Spinal cord (tissue), 10 donors: Measurements from ENCODE around the gene MAP2K3. TPM values are rescaled to one million over a fixed set of nuclear protein-coding genes. Genes with fewer than 3 reads are reported as not detected.

Experiments
- DNase-seq, 6 donors: peaks; one replicate each; pipeline versions ENCODE4 v3.0.0 to v3.0.0-alpha.2; 2013 to 2015; ENCODE audit warnings: low spot score in 6 of 6, low read depth in 4 of 6
- H3K27ac ChIP-seq: one replicate; pipeline ENCODE4 v1.5.1; 2013; ENCODE audit warnings: low read depth, low read length, control low read depth
- H3K27me3 ChIP-seq: one replicate; pipeline ENCODE4 v1.6.1; 2013; ENCODE audit warnings: low read length; ENCODE audit not compliant: control insufficient read depth, insufficient read depth
- H3K36me3 ChIP-seq: one replicate; pipeline ENCODE4 v1.6.1; 2013; ENCODE audit warnings: low read length; ENCODE audit not compliant: control insufficient read depth, insufficient read depth
- H3K4me1 ChIP-seq: one replicate; pipeline ENCODE4 v1.6.1; 2013; ENCODE audit warnings: low read length; ENCODE audit not compliant: control insufficient read depth, insufficient read depth
- H3K4me3 ChIP-seq: one replicate; pipeline ENCODE4 v1.5.1; 2013; ENCODE audit warnings: low read depth, low read length, control low read depth
- H3K9me3 ChIP-seq: one replicate; pipeline ENCODE4 v1.6.1; 2013; ENCODE audit warnings: low read length; ENCODE audit not compliant: control insufficient read depth, insufficient read depth
- WGBS: methylation state at CpG from one replicate; pipeline ENCODE4 v1.1.5; 2013; ENCODE audit warnings: missing lambda C conversion rate; ENCODE audit not compliant: insufficient coverage; 5-methylcytosine and 5-hydroxymethylcytosine counted together
- polyA plus RNA-seq, 2 donors: library from polyadenylated mRNA; unstranded; fragments of 120-200 nt; gene quantifications; one replicate each; pipeline ENCODE4 v1.2.1, GENCODE V29; 2013; ENCODE audit not compliant: insufficient read length in 2 of 2
- total RNA-seq, 2 donors: library from RNA; depleted of rRNA in 1 of 2; stranded (reverse); fragments of 120-200 nt in 1 of 2; fragments of >200 nt in 1 of 2; gene quantifications; one replicate each; pipeline versions ENCODE4 v1.2.3 to v1.2.4, GENCODE V29; 2013 to 2014
- donor health status: healthy.

The MAP2K3 gene
- total and polyA plus RNA-seq, 4 donors, result 10.6 to 24.7 (median 16.7) TPM

DNA sequence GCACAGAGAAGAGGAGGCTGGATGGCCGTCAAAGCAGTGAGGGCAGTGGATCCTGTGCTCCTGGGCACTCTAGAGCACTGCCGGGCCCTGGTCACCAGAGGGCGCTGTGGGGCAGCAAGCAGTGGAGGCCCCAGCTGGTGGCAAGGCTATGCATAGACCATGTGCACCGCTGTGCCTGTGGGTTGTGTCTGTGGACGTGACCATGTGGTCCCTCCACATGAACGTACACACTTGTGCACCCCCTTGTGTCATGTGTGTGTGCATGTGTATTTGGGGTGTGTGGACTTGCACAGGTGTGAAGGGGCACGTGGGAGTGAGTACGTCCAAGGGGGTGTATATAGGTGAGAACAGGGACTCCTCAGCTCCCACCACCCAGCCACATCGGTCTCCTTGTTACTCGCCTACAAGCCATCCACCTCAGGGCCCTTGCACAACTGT is 4.4 kb upstream of the MAP2K3 start:
- Histone ChIP-seq H3K36me3 (no peaks in the 10 kb centered on the region), H3K9me3 (no peaks in the 10 kb centered on the region), H3K4me3 (no peak overlapping the region), H3K4me1 (peaks cover 23% of the 10 kb centered on the region), H3K27ac (no peak overlapping the region), H3K27me3 (no peaks in the 10 kb centered on the region)
- 4% methylated on average over 2 of the region's 10 CpGs for WGBS
- peak in 2 of 6 donors; percentile 77 to 84 for DNase-seq

- no peak for DNase-seq
- Histone ChIP-seq H3K27me3 (no peaks in the 10 kb centered on the region), H3K9me3 (no peaks in the 10 kb centered on the region), H3K4me1 (peaks cover 33% of the 10 kb centered on the region), H3K36me3 (no peaks in the 10 kb centered on the region), H3K4me3 (no peak overlapping the region), H3K27ac (no peak overlapping the region)
- WGBS, result 83% methylated on average over 2 of the region's 5 CpGs
Measured at GRCh38 chr17:21282231-21282630, 2.3 kb upstream of the MAP2K3 start.

DNA sequence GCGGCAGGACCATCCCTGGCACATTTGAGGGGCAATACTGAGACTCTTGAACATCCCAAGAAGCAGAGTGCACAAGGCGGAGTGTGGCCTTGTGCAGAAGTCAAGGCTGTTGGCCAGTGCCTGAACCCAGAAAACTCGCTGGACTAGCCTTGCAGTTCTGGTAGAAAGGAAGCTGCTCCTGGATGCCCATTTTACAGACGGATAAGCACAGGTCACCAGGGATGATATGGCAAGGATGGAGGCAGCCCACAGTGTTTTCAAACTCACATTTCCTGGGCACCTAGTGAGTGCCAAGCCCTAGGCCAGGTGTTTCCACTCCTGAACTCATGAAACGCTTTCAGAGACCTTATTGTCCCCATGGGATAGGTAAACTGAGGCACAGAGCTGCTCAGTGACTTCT is 1.7 kb upstream of the MAP2K3 start:
- no peak overlapping the region for H3K4me3 ChIP-seq
- DNase-seq, result no peak
- no peaks in the 10 kb centered on the region for H3K27me3 ChIP-seq
- H3K27ac ChIP-seq, result no peak overlapping the region
- no peaks in the 10 kb centered on the region for H3K9me3 ChIP-seq
- H3K36me3 ChIP-seq, result peaks cover 5% of the 10 kb centered on the region
- 97% methylated on average over 5 of the region's 5 CpGs for WGBS
- peaks cover 39% of the 10 kb centered on the region for H3K4me1 ChIP-seq

GRCh38 chr17:21283482-21284318 is 811 bp upstream of the MAP2K3 start:
- no peak overlapping the region for H3K27ac ChIP-seq
- DNase-seq, result no peak

GRCh38 chr17:21285164-21286065 is 904 bp downstream of the MAP2K3 start:
- Histone ChIP-seq H3K36me3 (peaks cover 25% of the 10 kb centered on the region), H3K4me1 (peaks cover 62% of the 10 kb centered on the region), H3K27me3 (no peaks in the 10 kb centered on the region), H3K4me3 (peak overlapping the region; percentile 60), H3K27ac (peak overlapping the region; percentile 54), H3K9me3 (no peaks in the 10 kb centered on the region)
- 27% methylated on average over 15 of the region's 16 CpGs for WGBS
- DNase-seq, result peak in 2 of 6 donors; percentile 52 to 55

More at GRCh38 chr17:21283482-21284318, 811 bp upstream of the MAP2K3 start:
- 11% methylated on average over 49 of the region's 49 CpGs for WGBS
- Histone ChIP-seq H3K4me3 (peak overlapping the region; percentile 46), H3K4me1 (peaks cover 48% of the 10 kb centered on the region), H3K27me3 (no peaks in the 10 kb centered on the region), H3K36me3 (peaks cover 11% of the 10 kb centered on the region), H3K9me3 (no peaks in the 10 kb centered on the region)

- 11% methylated on average over 14 of the region's 16 CpGs for WGBS
- H3K9me3 ChIP-seq, result no peaks in the 10 kb centered on the region
- no peaks in the 10 kb centered on the region for H3K27me3 ChIP-seq
- peak in 2 of 6 donors; percentile 67 to 68 for DNase-seq
- peaks cover 25% of the 10 kb centered on the region for H3K36me3 ChIP-seq
- H3K4me1 ChIP-seq, result peaks cover 62% of the 10 kb centered on the region
- peak overlapping the region; percentile 60 for H3K4me3 ChIP-seq
- H3K27ac ChIP-seq, result peak overlapping the region; percentile 54
Measured at GRCh38 chr17:21286066-21286770, 1.7 kb downstream of the MAP2K3 start.

DNA sequence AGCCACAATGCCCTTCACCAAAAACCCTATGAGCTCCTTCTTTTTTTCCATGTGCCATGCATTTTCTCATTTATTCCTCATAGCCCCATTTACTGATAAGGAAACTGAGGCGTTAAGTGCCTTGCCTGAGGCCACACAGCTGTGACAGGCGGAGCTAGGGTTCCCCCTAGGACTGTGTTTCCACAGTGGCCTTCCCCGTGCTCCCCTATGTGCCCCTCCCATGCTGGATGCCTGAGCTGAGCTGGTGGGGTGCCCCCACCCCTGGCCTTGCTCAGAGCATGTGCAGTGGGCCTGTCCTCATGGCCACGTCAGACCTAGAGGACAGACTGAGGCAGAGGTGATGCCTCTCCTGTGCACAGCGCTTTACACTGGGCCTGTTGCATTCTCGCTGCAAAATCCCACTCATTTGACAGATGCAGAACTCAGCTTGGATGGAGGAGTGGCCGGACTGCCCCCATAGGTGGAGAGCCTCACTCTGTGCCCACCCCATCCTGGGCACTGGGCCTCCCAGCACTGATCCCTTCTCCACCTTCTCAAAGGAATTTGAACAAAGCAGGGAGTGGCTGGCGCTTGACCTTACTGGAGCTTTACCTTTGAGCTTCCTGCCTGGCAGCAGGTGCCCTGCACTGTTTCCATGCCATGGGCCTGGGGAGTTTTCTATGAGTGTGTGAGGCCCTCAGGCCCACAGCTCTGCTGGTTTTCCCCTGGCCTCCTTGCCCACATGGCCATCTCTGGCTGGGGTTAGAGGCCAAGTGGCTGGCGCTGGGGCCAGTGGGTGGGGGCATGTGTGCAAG is 2.6 kb downstream of the MAP2K3 start:
- Histone ChIP-seq H3K27me3 (no peaks in the 10 kb centered on the region), H3K4me1 (peaks cover 70% of the 10 kb centered on the region), H3K9me3 (peaks cover 2% of the 10 kb centered on the region), H3K27ac (no peak overlapping the region), H3K36me3 (peaks cover 34% of the 10 kb centered on the region), H3K4me3 (no peak overlapping the region)
- no peak for DNase-seq
- 84% methylated on average over 9 of the region's 9 CpGs for WGBS

GRCh38 chr17:21287703-21288449 is 3.4 kb downstream of the MAP2K3 start:
- Histone ChIP-seq H3K27ac (no peak overlapping the region), H3K36me3 (peaks cover 35% of the 10 kb centered on the region), H3K27me3 (no peaks in the 10 kb centered on the region), H3K4me3 (no peak overlapping the region), H3K4me1 (peaks cover 70% of the 10 kb centered on the region), H3K9me3 (peaks cover 2% of the 10 kb centered on the region)
- peak in 1 of 6 donors; percentile 73 for DNase-seq
- 68% methylated on average over 16 of the region's 18 CpGs for WGBS
